Neutrophil (primary cell): ENCODE data around the gene HIGD1C.

Source experiments
- H3K27ac ChIP-seq: fragments of 200-600 bp; sonication (generic); 2 replicates; pipeline ENCODE4 v1.5.1; 2016; ENCODE audit warnings: mild to moderate bottlenecking, moderate library complexity
- H3K27me3 ChIP-seq: fragments of 200-600 bp; sonication (generic); 2 replicates; pipeline ENCODE4 v1.6.0; 2016; ENCODE audit warnings: mild to moderate bottlenecking
- H3K36me3 ChIP-seq: fragments of 200-600 bp; sonication (generic); 2 replicates; pipeline ENCODE4 v1.5.1; 2017
- H3K4me1 ChIP-seq, 2 experiments: fragments of 200-600 bp in 1 of 2; sonication (generic) in 1 of 2; 1 replicate in 1 of 2; 2 replicates in 1 of 2; pipeline versions ENCODE4 v1.5.1 to v1.6.1; 2013 to 2016; ENCODE audit warnings: low read depth in 1 of 2, low read length in 1 of 2, mild to moderate bottlenecking in 1 of 2, moderate library complexity in 1 of 2; ENCODE audit not compliant: control insufficient read depth in 1 of 2, insufficient read depth in 1 of 2
- H3K4me3 ChIP-seq, 2 experiments: fragments of 200-600 bp in 1 of 2; sonication (generic) in 1 of 2; 1 replicate in 1 of 2; 2 replicates in 1 of 2; pipeline ENCODE4 v1.5.1; 2013 to 2016; ENCODE audit warnings: low read depth in 1 of 2, low read length in 1 of 2, mild to moderate bottlenecking in 1 of 2, moderate library complexity in 1 of 2
- H3K9me3 ChIP-seq: fragments of 200-600 bp; sonication (generic); 2 replicates; pipeline ENCODE4 v1.5.1; 2016
- CTCF ChIP-seq: fragments of 200-600 bp; sonication (generic); IDR thresholded peaks from 2 replicates; pipeline ENCODE4 v1.5.1; 2016; ENCODE audit warnings: antibody characterized with exemption

HIGD1C gene

GRCh38 chr12:50988051-50988450, 35.7 kb downstream of the HIGD1C start:
- H3K4me1 ChIP-seq, result peaks cover 3 to 5% of the 10 kb centered on the region in 2 experiments
- TF ChIP-seq CTCF, result no peak
- H3K9me3 ChIP-seq, result no peaks in the 10 kb centered on the region
- no peak overlapping the region for H3K27ac ChIP-seq
- H3K27me3 ChIP-seq, result no peaks in the 10 kb centered on the region
- H3K4me3 ChIP-seq, result no peak overlapping the region
- H3K36me3 ChIP-seq, result peaks cover 34% of the 10 kb centered on the region

- peaks cover 34% of the 10 kb centered on the region for H3K36me3 ChIP-seq
- H3K9me3 ChIP-seq, result no peaks in the 10 kb centered on the region
- H3K27ac ChIP-seq, result no peak overlapping the region
- H3K27me3 ChIP-seq, result no peaks in the 10 kb centered on the region
- peaks cover 3 to 5% of the 10 kb centered on the region in 2 experiments for H3K4me1 ChIP-seq
- no peak overlapping the region for H3K4me3 ChIP-seq
- TF ChIP-seq CTCF, result no peak
These were observed 36.5 kb downstream of the HIGD1C start for GRCh38 chr12:50988871-50989270.

- H3K4me3 ChIP-seq, result no peak overlapping the region
- no peak for TF ChIP-seq CTCF
- peaks cover 43% of the 10 kb centered on the region for H3K36me3 ChIP-seq
- H3K4me1 ChIP-seq, result peaks cover 3 to 5% of the 10 kb centered on the region in 2 experiments
- no peak overlapping the region for H3K27ac ChIP-seq
- H3K27me3 ChIP-seq, result no peaks in the 10 kb centered on the region
- no peaks in the 10 kb centered on the region for H3K9me3 ChIP-seq
These were observed 37.9 kb downstream of the HIGD1C start for GRCh38 chr12:50990147-50990727.

- peaks cover 3 to 5% of the 10 kb centered on the region in 2 experiments for H3K4me1 ChIP-seq
These were observed 38.4 kb downstream of the HIGD1C start for GRCh38 chr12:50990791-50991190.

GRCh38 chr12:50991291-50991690, 38.9 kb downstream of the HIGD1C start:
- no peaks in the 10 kb centered on the region for H3K9me3 ChIP-seq
- peaks cover 3 to 5% of the 10 kb centered on the region in 2 experiments for H3K4me1 ChIP-seq
- no peak overlapping the region for H3K4me3 ChIP-seq
- H3K27ac ChIP-seq, result no peak overlapping the region
- no peaks in the 10 kb centered on the region for H3K27me3 ChIP-seq
- H3K36me3 ChIP-seq, result peaks cover 47% of the 10 kb centered on the region
- no peak for TF ChIP-seq CTCF

More at GRCh38 chr12:50990791-50991190, 38.4 kb downstream of the HIGD1C start:
- Histone ChIP-seq H3K27ac (no peak overlapping the region), H3K4me3 (no peak overlapping the region), H3K36me3 (peaks cover 47% of the 10 kb centered on the region), H3K27me3 (no peaks in the 10 kb centered on the region), H3K9me3 (no peaks in the 10 kb centered on the region)
- no peak for TF ChIP-seq CTCF

- Histone ChIP-seq H3K27ac (no peak overlapping the region), H3K36me3 (peaks cover 52% of the 10 kb centered on the region), H3K9me3 (no peaks in the 10 kb centered on the region), H3K27me3 (no peaks in the 10 kb centered on the region), H3K4me1 (peaks cover 3 to 5% of the 10 kb centered on the region in 2 experiments), H3K4me3 (no peak overlapping the region)
- TF ChIP-seq CTCF, result no peak
These were observed 40.5 kb downstream of the HIGD1C start for GRCh38 chr12:50992819-50993218.
